HepG2 (cell line): ENCODE measurements around the gene PIK3CB. TPM values are rescaled to one million over a fixed set of nuclear protein-coding genes. Genes with fewer than 3 reads are reported as not detected.

Source experiments
- CCDC6 ChIP-seq: sonication (generic); formaldehyde crosslinking; IDR thresholded peaks from 2 replicates; pipeline ENCODE4 v1.8.1; 2022; ENCODE audit warnings: mild to moderate bottlenecking, missing genetic modification reagents, moderate library complexity
- CREM ChIP-seq, 2 experiments: sonication (generic) in 1 of 2; formaldehyde crosslinking in 1 of 2; IDR thresholded peaks; 2 replicates each; pipeline versions ENCODE4 v1.4.0 to v1.6.1; 2016 to 2020; ENCODE audit warnings: antibody characterized with exemption in 1 of 2, mild to moderate bottlenecking in 1 of 2, missing genetic modification reagents in 1 of 2
- EED ChIP-seq: sonication (generic); formaldehyde crosslinking; IDR thresholded peaks from 2 replicates; pipeline ENCODE4 v1.5.0; 2020; ENCODE audit warnings: mild to moderate bottlenecking, missing genetic modification reagents
- ELF3 ChIP-seq: IDR thresholded peaks from 2 replicates; pipeline ENCODE4 v1.6.1; 2016; ENCODE audit warnings: missing genetic modification reagents, missing compliant biosample characterization
- FOXK1 ChIP-seq: sonication (generic); formaldehyde crosslinking; IDR thresholded peaks from 2 replicates; pipeline ENCODE4 v1.4.0; 2020; ENCODE audit warnings: low read depth, missing genetic modification reagents, borderline replicate concordance
- HOXA7 ChIP-seq: sonication (generic); formaldehyde crosslinking; IDR thresholded peaks from 2 replicates; pipeline ENCODE4 v1.8.1; 2022; ENCODE audit warnings: mild to moderate bottlenecking, missing genetic modification reagents, moderate library complexity
- KLF15 ChIP-seq: sonication (generic); formaldehyde crosslinking; IDR thresholded peaks from 2 replicates; pipeline ENCODE4 v1.8.1; 2023; ENCODE audit warnings: borderline replicate concordance, mild to moderate bottlenecking, inconsistent platforms, missing genetic modification reagents, mixed read lengths
- MIER3 ChIP-seq: IDR thresholded peaks from 2 replicates; pipeline ENCODE4 v1.6.1; 2016; ENCODE audit warnings: missing compliant biosample characterization, borderline replicate concordance
- PAWR ChIP-seq: sonication (generic); formaldehyde crosslinking; IDR thresholded peaks from 2 replicates; pipeline ENCODE4 v1.4.0; 2020; ENCODE audit warnings: missing genetic modification reagents, mild to moderate bottlenecking, borderline replicate concordance
- RAD51 ChIP-seq: fragments of 450-650 bp; IDR thresholded peaks from 2 replicates; pipeline ENCODE4 v1.6.1; 2016; ENCODE audit warnings: borderline replicate concordance
- SNAPC2 ChIP-seq: sonication (generic); formaldehyde crosslinking; IDR thresholded peaks from 2 replicates; pipeline ENCODE4 v1.8.1; 2022; ENCODE audit warnings: mild to moderate bottlenecking, missing genetic modification reagents
- SRSF9 ChIP-seq: fragments of 200-400 bp; formaldehyde crosslinking; IDR thresholded peaks from 2 replicates; pipeline ENCODE4 v1.6.1; 2018; ENCODE audit warnings: borderline replicate concordance, mild to moderate bottlenecking, low read depth, low read length; ENCODE audit not compliant: insufficient read depth, poor library complexity, severe bottlenecking
- SRY ChIP-seq: sonication (generic); formaldehyde crosslinking; IDR thresholded peaks from 2 replicates; pipeline ENCODE4 v1.8.0; 2022; ENCODE audit warnings: mild to moderate bottlenecking, missing genetic modification reagents
- ZNF329 ChIP-seq: sonication (generic); formaldehyde crosslinking; IDR thresholded peaks from 2 replicates; pipeline ENCODE4 v1.9.0; 2021; ENCODE audit warnings: low read depth, mild to moderate bottlenecking, missing genetic modification reagents
- ZNF333 ChIP-seq: sonication (generic); formaldehyde crosslinking; IDR thresholded peaks from 2 replicates; pipeline ENCODE4 v1.4.0; 2020; ENCODE audit warnings: mild to moderate bottlenecking, missing genetic modification reagents, borderline replicate concordance
- ZNF350 ChIP-seq: sonication (generic); formaldehyde crosslinking; IDR thresholded peaks from 2 replicates; pipeline ENCODE4 v1.4.0; 2020; ENCODE audit warnings: mild to moderate bottlenecking, low read depth, missing genetic modification reagents, borderline replicate concordance
- ZNF431 ChIP-seq: sonication (generic); formaldehyde crosslinking; IDR thresholded peaks from 2 replicates; pipeline ENCODE4 v1.9.0; 2022; ENCODE audit warnings: missing genetic modification reagents, low read depth, mild to moderate bottlenecking, borderline replicate concordance
- ZNF564 ChIP-seq: sonication (generic); formaldehyde crosslinking; IDR thresholded peaks from 2 replicates; pipeline ENCODE4 v1.8.1; 2023; ENCODE audit warnings: mild to moderate bottlenecking, missing genetic modification reagents
- ZSCAN9 ChIP-seq: IDR thresholded peaks from 2 replicates; pipeline ENCODE4 v1.6.1; 2016; ENCODE audit warnings: borderline replicate concordance
- polyA plus RNA-seq, 8 experiments: library from polyadenylated mRNA; depleted of rRNA in 3 of 8; stranded (reverse) in 7 of 8; unstranded in 1 of 8; fragments of >200 nt; fragmentation: Illumina TruSeq in 4 of 8; extraction: Trizol in 4 of 8; gene quantifications; 2 replicates each; pipeline versions ENCODE4 v1.2.1 to v1.2.3, GENCODE V29; 2011 to 2016; ENCODE audit warnings: low read depth in 4 of 8, missing spikeins in 1 of 8, mixed read lengths in 1 of 8; ENCODE audit not compliant: insufficient read depth in 1 of 8
- total RNA-seq, 5 experiments: library from RNA; depleted of rRNA; stranded (reverse); fragments of >200 nt; fragmentation: Illumina TruSeq; extraction: Trizol; gene quantifications; 2 replicates each; pipeline ENCODE4 v1.2.3, GENCODE V29; 2016; ENCODE audit warnings: low read depth in 1 of 5
- TF ChIP-seq, protein P1 (sequence below): sonication (generic); formaldehyde crosslinking; IDR thresholded peaks from 2 replicates; pipeline ENCODE4 v1.4.0; 2020; ENCODE audit warnings: missing genetic modification reagents
- TF ChIP-seq, protein P2 (sequence below): IDR thresholded peaks from 2 replicates; pipeline ENCODE4 v1.6.1; 2016; ENCODE audit warnings: missing compliant biosample characterization, missing genetic modification reagents, borderline replicate concordance
- TF ChIP-seq, protein P3 (sequence below): sonication (generic); formaldehyde crosslinking; IDR thresholded peaks from 2 replicates; pipeline ENCODE4 v1.4.0; 2020; ENCODE audit warnings: mild to moderate bottlenecking, missing genetic modification reagents
- TF ChIP-seq, protein P4 (sequence below): sonication (generic); formaldehyde crosslinking; IDR thresholded peaks from 2 replicates; pipeline ENCODE4 v1.8.1; 2023; ENCODE audit warnings: mild to moderate bottlenecking, missing genetic modification reagents, borderline replicate concordance
- TF ChIP-seq, protein P5 (sequence below): fragments of 450-650 bp; IDR thresholded peaks from 2 replicates; pipeline ENCODE4 v1.6.1; 2016

The PIK3CB gene
- total and polyA plus RNA-seq, 2 of the 13 experiments (the other 11 are each of a cell fraction or from before 2014, with no cell fraction given) = 6.6 to 18.7 TPM

DNA sequence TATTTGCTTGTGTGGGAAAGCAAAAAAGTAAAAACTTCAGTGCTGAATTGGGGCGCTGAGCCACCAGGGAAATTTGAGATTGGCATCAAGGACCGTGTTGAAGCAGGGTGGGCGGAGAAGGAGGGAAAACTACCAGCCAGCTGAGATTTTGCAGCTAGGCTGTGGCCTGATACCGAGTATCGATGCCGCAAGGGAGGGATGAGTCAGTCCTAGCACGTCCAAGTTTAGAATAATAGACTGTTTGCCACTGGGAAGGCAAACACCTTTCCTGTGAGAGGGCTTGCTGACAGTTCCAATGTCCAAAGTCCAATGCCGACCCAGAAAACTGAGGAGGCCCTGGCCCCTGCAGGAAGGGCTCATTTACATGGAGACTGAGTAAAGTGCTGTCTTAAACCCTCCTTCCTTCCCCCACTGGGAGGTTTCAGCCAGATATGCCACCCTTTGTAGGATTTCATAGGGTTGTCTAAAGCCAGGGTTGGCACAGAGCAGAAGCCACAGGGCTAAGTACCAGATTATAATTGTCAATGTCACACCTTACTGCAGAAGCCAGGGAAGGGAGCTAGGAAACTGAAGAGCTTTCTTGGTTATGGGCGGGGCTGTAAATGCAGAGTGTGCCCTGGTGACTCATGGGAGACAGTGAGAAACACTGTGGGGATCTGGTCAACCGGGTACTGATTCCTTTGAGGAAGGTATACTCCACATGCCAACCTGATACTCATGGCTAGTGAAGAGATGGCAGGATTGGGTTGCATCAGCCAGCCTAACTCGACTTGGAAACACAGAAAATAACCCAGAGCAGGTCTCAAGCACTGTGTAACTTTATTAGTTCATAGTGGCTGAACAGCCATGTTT, 28.4 kb upstream of the PIK3CB start (continued):
- TF ChIP-seq, protein P1, sequence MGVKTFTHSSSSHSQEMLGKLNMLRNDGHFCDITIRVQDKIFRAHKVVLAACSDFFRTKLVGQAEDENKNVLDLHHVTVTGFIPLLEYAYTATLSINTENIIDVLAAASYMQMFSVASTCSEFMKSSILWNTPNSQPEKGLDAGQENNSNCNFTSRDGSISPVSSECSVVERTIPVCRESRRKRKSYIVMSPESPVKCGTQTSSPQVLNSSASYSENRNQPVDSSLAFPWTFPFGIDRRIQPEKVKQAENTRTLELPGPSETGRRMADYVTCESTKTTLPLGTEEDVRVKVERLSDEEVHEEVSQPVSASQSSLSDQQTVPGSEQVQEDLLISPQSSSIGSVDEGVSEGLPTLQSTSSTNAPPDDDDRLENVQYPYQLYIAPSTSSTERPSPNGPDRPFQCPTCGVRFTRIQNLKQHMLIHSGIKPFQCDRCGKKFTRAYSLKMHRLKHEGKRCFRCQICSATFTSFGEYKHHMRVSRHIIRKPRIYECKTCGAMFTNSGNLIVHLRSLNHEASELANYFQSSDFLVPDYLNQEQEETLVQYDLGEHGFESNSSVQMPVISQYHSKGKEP = no peak
- TF ChIP-seq EED (CRISPR knock-in tag) = no peak
- TF ChIP-seq SRSF9 = no peak
- TF ChIP-seq ZNF431 (CRISPR knock-in tag) = peak; percentile 94
- peak; percentile 91 for TF ChIP-seq ZNF350
- TF ChIP-seq CCDC6 (CRISPR knock-in tag) = peak; percentile 86; the same call in 1 of the 2 replicates
- TF ChIP-seq ZNF329 (CRISPR knock-in tag) = no peak
- TF ChIP-seq ELF3 = peak; percentile 90
- no peak for TF ChIP-seq MIER3
- no peak for TF ChIP-seq PAWR (CRISPR knock-in tag)
- peak; percentile 49; the same call in 1 of the 2 replicates for TF ChIP-seq SRY
- TF ChIP-seq, protein P2, sequence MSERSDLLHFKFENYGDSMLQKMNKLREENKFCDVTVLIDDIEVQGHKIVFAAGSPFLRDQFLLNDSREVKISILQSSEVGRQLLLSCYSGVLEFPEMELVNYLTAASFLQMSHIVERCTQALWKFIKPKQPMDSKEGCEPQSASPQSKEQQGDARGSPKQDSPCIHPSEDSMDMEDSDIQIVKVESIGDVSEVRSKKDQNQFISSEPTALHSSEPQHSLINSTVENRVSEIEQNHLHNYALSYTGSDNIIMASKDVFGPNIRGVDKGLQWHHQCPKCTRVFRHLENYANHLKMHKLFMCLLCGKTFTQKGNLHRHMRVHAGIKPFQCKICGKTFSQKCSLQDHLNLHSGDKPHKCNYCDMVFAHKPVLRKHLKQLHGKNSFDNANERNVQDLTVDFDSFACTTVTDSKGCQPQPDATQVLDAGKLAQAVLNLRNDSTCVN (CRISPR knock-in tag) = peak; percentile 6; the same call in 1 of the 2 replicates
- TF ChIP-seq CREM (IDR thresholded peaks at IDR 0.05) = peak; percentile 80
- no peak for TF ChIP-seq CREM (CRISPR knock-in tag; IDR thresholded peaks at IDR 0.05)
- TF ChIP-seq, protein P3, sequence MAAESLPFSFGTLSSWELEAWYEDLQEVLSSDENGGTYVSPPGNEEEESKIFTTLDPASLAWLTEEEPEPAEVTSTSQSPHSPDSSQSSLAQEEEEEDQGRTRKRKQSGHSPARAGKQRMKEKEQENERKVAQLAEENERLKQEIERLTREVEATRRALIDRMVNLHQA = no peak
- no peak for TF ChIP-seq HOXA7 (CRISPR knock-in tag)
- no peak for TF ChIP-seq RAD51
- no peak for TF ChIP-seq KLF15 (CRISPR knock-in tag)
- peak; percentile 99 for TF ChIP-seq SNAPC2 (CRISPR knock-in tag)
- TF ChIP-seq, protein P4, sequence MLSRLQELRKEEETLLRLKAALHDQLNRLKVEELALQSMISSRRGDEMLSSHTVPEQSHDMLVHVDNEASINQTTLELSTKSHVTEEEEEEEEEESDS = peak; percentile 93
- TF ChIP-seq ZNF333 (CRISPR knock-in tag) = no peak
- TF ChIP-seq ZNF564 (CRISPR knock-in tag) = no peak
- TF ChIP-seq, protein P5, sequence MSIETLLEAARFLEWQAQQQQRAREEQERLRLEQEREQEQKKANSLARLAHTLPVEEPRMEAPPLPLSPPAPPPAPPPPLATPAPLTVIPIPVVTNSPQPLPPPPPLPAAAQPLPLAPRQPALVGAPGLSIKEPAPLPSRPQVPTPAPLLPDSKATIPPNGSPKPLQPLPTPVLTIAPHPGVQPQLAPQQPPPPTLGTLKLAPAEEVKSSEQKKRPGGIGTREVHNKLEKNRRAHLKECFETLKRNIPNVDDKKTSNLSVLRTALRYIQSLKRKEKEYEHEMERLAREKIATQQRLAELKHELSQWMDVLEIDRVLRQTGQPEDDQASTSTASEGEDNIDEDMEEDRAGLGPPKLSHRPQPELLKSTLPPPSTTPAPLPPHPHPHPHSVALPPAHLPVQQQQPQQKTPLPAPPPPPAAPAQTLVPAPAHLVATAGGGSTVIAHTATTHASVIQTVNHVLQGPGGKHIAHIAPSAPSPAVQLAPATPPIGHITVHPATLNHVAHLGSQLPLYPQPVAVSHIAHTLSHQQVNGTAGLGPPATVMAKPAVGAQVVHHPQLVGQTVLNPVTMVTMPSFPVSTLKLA = no peak
- peak; percentile 50; the same call in 1 of the 2 replicates for TF ChIP-seq FOXK1 (CRISPR knock-in tag)
- peak; percentile 85 for TF ChIP-seq ZSCAN9 (CRISPR knock-in tag)
